ENCODE results near the gene DCDC2B.

DNA sequence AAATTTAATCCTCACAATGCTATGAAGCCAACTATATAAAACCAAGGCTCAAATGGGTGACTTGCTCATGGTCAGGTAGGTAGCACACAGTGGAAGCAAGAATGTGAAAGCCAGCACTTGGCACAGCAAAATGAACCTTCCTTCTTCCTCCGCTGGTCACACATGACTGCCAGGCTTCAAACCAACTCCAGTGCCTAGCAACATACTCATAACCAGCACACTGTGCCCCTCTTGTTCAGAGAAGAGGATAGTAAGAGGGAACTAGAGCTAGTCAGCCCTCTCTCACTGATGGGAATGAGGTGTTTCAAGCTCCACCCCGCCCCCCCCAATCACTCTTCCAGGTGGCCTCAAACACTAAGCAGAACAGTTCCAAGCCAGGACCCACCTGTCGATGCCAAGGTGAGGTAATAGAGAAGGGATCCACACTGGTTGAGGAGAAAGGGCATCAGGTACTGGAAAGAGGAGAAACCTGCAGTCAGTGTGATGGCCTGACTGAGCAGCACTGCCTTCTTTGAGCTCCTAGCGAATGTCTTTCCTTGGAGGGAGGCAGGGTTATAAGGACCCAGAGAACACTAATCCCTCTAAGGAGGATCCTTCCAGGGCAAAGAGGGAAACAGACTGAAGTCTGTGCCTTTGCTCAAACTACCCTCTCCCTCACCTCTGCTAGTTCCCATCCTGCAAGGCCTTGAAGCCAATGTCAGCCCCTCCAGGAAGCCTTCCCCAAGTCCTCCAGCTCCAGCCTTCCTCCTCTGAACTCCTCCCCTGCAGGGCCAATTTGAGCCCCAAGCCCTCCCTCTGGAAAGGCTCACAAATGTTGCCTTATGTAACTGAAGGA is 12.1 kb downstream of the DCDC2B start:
- no peak for TF ChIP-seq NFATC3 (CRISPR knock-in tag; IDR thresholded peaks at IDR 0.05)
- no peak for TF ChIP-seq HNF4A (CRISPR knock-in tag; IDR thresholded peaks at IDR 0.05)
- TF ChIP-seq, protein P1, sequence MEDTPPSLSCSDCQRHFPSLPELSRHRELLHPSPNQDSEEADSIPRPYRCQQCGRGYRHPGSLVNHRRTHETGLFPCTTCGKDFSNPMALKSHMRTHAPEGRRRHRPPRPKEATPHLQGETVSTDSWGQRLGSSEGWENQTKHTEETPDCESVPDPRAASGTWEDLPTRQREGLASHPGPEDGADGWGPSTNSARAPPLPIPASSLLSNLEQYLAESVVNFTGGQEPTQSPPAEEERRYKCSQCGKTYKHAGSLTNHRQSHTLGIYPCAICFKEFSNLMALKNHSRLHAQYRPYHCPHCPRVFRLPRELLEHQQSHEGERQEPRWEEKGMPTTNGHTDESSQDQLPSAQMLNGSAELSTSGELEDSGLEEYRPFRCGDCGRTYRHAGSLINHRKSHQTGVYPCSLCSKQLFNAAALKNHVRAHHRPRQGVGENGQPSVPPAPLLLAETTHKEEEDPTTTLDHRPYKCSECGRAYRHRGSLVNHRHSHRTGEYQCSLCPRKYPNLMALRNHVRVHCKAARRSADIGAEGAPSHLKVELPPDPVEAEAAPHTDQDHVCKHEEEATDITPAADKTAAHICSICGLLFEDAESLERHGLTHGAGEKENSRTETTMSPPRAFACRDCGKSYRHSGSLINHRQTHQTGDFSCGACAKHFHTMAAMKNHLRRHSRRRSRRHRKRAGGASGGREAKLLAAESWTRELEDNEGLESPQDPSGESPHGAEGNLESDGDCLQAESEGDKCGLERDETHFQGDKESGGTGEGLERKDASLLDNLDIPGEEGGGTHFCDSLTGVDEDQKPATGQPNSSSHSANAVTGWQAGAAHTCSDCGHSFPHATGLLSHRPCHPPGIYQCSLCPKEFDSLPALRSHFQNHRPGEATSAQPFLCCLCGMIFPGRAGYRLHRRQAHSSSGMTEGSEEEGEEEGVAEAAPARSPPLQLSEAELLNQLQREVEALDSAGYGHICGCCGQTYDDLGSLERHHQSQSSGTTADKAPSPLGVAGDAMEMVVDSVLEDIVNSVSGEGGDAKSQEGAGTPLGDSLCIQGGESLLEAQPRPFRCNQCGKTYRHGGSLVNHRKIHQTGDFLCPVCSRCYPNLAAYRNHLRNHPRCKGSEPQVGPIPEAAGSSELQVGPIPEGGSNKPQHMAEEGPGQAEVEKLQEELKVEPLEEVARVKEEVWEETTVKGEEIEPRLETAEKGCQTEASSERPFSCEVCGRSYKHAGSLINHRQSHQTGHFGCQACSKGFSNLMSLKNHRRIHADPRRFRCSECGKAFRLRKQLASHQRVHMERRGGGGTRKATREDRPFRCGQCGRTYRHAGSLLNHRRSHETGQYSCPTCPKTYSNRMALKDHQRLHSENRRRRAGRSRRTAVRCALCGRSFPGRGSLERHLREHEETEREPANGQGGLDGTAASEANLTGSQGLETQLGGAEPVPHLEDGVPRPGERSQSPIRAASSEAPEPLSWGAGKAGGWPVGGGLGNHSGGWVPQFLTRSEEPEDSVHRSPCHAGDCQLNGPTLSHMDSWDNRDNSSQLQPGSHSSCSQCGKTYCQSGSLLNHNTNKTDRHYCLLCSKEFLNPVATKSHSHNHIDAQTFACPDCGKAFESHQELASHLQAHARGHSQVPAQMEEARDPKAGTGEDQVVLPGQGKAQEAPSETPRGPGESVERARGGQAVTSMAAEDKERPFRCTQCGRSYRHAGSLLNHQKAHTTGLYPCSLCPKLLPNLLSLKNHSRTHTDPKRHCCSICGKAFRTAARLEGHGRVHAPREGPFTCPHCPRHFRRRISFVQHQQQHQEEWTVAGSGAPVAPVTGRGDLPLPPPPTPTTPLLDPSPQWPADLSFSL (CRISPR knock-in tag; IDR thresholded peaks at IDR 0.05), result no peak
- no peak for TF ChIP-seq ZNF274 (CRISPR knock-in tag; IDR thresholded peaks at IDR 0.05)
- no peak for TF ChIP-seq SMYD3 (CRISPR knock-in tag; IDR thresholded peaks at IDR 0.05)
- no peak for TF ChIP-seq ZNF121 (CRISPR knock-in tag; IDR thresholded peaks at IDR 0.05)
- TF ChIP-seq HCFC1 (IDR thresholded peaks at IDR 0.05; ENCODE audit: low read depth, low read length), result no peak
- TF ChIP-seq, protein P2, sequence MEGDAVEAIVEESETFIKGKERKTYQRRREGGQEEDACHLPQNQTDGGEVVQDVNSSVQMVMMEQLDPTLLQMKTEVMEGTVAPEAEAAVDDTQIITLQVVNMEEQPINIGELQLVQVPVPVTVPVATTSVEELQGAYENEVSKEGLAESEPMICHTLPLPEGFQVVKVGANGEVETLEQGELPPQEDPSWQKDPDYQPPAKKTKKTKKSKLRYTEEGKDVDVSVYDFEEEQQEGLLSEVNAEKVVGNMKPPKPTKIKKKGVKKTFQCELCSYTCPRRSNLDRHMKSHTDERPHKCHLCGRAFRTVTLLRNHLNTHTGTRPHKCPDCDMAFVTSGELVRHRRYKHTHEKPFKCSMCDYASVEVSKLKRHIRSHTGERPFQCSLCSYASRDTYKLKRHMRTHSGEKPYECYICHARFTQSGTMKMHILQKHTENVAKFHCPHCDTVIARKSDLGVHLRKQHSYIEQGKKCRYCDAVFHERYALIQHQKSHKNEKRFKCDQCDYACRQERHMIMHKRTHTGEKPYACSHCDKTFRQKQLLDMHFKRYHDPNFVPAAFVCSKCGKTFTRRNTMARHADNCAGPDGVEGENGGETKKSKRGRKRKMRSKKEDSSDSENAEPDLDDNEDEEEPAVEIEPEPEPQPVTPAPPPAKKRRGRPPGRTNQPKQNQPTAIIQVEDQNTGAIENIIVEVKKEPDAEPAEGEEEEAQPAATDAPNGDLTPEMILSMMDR (CRISPR knock-in tag; IDR thresholded peaks at IDR 0.05), result no peak
- TF ChIP-seq, protein P3, sequence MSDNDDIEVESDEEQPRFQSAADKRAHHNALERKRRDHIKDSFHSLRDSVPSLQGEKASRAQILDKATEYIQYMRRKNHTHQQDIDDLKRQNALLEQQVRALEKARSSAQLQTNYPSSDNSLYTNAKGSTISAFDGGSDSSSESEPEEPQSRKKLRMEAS (IDR thresholded peaks at IDR 0.05), result no peak
- TF ChIP-seq, protein P4, sequence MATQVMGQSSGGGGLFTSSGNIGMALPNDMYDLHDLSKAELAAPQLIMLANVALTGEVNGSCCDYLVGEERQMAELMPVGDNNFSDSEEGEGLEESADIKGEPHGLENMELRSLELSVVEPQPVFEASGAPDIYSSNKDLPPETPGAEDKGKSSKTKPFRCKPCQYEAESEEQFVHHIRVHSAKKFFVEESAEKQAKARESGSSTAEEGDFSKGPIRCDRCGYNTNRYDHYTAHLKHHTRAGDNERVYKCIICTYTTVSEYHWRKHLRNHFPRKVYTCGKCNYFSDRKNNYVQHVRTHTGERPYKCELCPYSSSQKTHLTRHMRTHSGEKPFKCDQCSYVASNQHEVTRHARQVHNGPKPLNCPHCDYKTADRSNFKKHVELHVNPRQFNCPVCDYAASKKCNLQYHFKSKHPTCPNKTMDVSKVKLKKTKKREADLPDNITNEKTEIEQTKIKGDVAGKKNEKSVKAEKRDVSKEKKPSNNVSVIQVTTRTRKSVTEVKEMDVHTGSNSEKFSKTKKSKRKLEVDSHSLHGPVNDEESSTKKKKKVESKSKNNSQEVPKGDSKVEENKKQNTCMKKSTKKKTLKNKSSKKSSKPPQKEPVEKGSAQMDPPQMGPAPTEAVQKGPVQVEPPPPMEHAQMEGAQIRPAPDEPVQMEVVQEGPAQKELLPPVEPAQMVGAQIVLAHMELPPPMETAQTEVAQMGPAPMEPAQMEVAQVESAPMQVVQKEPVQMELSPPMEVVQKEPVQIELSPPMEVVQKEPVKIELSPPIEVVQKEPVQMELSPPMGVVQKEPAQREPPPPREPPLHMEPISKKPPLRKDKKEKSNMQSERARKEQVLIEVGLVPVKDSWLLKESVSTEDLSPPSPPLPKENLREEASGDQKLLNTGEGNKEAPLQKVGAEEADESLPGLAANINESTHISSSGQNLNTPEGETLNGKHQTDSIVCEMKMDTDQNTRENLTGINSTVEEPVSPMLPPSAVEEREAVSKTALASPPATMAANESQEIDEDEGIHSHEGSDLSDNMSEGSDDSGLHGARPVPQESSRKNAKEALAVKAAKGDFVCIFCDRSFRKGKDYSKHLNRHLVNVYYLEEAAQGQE (IDR thresholded peaks at IDR 0.05; ENCODE audit: borderline replicate concordance in 1 of 2, low read depth in 1 of 2, low read length in 2 of 2), result no peak
